Fibroblast of mammary gland (primary cell): Measurements from ENCODE around the gene GNB1.

Experiments
- DNase-seq: peaks from one replicate; pipeline ENCODE4 v3.0.0-alpha.2; 2010; ENCODE audit warnings: low read depth
- H3K4me3 ChIP-seq: 2 replicates; pipeline ENCODE4 v1.5.1; 2011; ENCODE audit warnings: low read depth, mild to moderate bottlenecking, low read length, moderate library complexity; ENCODE audit not compliant: control insufficient read depth
- TF ChIP-seq, protein P1 (sequence below): conservative IDR thresholded peaks from 2 replicates; pipeline ENCODE4 v1.5.1; 2011; ENCODE audit warnings: low read depth, low read length, inconsistent platforms; ENCODE audit not compliant: control insufficient read depth, insufficient read depth

The GNB1 gene

DNA sequence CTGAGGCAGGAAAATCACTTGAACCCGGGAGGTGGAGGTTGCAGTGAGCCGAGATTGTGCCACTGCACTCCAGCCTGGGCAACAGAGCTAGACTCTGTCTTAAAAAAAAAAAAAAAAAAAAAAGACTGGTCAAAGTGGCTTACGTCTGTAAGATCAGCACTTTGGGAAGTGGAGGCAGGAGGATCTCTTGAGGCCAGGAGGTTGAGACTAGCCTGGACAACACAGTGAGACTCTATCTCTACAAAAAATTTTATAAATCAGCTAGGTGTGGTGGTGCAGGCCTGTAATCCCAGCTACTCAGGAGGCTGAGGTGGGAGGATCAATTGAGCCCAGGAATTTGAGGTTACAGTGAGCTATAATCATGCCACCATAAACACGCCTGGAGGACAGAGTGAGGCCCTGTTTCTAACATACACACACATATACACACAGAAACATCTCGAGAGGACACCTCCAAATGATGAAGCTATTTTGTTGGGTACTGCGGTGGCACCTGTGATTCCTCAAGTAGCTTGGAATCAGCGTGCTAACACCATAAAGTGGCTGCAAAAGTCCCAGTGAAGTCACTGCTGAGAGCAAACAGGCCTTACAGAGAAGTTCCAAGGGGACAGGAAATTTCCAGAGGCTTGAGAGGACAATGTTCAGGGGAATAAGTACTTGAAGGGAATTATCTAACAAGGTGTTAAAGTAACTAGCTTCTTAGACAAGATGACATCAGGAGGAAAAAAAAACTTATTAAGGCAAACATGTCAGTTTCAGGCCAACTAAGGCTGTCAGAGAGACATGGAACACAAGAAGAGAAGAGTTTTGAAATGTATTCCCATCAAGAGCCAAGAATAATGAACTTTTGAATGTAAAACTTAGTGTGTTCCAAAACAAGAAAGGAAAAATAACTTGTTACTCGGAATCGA, 114.0 kb downstream of the GNB1 start:
- H3K4me3 ChIP-seq: peak overlapping the region; percentile 77
- no peak for DNase-seq
- TF ChIP-seq, protein P1, sequence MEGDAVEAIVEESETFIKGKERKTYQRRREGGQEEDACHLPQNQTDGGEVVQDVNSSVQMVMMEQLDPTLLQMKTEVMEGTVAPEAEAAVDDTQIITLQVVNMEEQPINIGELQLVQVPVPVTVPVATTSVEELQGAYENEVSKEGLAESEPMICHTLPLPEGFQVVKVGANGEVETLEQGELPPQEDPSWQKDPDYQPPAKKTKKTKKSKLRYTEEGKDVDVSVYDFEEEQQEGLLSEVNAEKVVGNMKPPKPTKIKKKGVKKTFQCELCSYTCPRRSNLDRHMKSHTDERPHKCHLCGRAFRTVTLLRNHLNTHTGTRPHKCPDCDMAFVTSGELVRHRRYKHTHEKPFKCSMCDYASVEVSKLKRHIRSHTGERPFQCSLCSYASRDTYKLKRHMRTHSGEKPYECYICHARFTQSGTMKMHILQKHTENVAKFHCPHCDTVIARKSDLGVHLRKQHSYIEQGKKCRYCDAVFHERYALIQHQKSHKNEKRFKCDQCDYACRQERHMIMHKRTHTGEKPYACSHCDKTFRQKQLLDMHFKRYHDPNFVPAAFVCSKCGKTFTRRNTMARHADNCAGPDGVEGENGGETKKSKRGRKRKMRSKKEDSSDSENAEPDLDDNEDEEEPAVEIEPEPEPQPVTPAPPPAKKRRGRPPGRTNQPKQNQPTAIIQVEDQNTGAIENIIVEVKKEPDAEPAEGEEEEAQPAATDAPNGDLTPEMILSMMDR: no peak

DNA sequence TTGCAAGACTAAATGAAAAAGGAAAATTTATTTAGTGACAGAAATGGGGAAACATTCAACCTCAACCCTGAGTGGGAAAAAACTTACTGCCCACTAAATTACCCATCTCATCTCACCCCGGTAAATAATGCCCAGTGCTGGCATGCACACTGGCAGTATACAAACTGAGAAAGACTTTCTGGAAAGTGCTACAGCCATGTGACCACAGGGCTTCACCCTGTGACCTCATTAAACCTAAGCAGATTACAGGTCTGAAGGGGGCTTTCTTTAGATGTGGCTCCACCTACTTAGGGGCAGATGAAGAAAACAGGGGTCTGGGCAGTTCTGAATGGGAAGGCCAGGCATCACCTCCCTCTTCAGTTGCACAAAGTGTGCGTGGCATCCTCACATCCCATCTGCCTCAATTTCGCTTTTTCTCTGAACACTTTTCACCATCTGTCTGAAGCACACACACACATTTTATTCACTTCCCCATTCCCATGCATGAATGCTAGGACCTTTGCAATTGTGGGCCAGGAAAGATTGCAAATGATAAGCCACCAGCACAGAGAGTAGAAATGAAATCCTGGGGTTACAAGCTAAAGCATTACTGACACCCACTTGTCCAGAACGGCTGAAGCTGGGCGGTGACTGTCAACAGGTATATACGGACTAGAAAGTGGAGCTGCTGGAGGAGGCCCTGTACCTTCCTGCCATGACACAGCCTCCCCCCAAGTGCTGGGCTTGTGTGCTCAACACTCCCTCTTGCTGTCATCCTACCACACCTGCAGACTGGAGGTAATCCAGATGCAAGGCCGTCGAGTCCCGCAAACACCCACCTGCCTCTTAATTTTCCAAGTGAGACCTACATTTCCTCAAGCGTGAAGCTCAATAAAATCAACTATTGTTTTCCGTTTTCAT, 115.3 kb downstream of the GNB1 start:
- no peak for DNase-seq
- no peak overlapping the region for H3K4me3 ChIP-seq
- TF ChIP-seq, protein P1: no peak

DNA sequence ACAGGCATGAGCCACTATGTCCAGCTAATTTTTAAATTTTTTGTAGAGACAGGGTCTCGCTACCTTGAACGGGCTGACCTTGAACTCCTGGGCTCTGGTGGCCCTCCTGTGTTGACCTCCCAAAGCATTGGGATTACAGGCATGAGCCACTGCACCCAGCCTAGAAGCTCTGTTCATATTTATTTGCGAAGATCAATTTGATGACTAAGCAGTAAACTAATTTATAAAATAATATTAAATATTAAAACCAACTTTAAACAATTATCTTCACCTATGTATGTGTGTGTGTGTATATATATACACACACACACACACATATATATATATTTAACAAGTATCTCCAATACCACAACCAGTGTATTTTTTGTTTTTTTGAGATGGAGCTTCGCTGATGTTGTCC, 117.0 kb downstream of the GNB1 start:
- TF ChIP-seq, protein P1: no peak
- no peak overlapping the region for H3K4me3 ChIP-seq
- DNase-seq: no peak

DNA sequence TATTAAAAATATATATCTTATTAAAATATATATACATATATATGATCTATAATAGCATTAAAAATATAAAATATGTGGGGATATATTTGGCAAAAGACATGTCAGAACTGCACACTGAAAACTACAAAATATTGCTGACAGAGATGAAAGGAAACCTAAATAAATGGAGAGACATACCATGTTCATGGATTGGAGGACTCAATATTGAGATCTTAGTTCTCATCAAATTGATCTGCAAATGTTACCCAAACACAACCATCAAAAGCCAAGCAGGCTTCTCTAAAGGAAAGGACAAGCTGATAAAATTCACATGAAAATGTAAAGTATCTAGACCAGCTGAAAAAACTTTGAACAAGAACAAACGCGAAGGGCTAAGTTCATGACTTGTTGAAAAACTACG, 119.8 kb downstream of the GNB1 start:
- TF ChIP-seq, protein P1: no peak
- DNase-seq: no peak

DNA sequence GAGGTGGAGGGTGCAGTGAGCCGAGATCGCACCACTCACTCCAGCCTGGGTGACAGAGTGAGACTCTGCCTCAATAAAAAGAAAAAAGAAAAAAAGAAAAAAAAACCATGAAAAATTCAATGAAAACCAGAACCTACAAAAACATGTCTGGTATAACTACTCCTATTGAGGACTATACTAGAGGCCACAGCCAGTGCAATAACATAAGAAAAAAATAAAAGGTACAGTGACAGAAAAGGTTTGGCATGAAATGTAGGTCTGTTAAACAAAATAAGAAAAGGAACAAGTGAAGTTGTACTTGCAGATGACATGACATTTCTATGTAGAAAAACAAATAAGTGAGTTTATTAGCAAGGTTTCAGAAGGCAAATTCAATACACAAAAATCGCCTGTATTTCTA, 120.8 kb downstream of the GNB1 start:
- TF ChIP-seq, protein P1: no peak
- H3K4me3 ChIP-seq: no peak overlapping the region
- DNase-seq: no peak

More for the DNA sequence above, 119.8 kb downstream of the GNB1 start:
- H3K4me3 ChIP-seq: no peak overlapping the region

DNA sequence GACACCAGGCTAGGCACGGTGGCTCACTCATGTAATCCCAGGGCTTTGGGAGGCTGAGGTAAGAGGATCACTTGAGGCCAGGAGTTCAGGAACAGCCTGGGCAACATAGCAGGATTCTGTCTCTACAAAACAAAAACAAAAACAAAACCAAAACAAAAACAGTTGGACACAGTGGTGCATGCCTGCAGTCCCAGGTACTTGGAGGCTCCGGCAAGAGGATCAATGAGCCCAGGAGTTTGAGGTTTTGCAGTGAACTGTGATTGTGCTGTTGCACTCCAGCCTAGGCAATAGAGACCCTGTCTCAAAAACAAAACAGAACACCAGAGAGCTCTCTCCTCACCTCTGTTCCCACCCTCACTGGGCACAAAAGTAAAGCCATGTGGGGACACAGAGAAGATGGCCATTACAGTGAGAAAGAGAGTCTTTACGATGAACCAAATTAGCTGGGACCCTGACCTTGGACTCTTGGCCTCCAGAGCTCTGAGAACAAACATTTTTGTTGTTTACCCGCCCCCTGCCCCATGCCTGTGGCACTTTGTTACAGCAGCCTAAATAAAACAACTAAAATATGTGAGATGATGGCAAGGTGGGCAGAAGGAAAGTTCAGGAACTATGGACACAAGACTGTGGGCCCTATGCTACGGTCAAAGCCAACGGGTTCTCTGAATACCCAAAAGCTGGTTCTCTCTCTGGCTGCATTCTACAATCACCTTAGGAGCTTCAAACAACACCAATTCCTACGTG, 122.5 kb downstream of the GNB1 start:
- TF ChIP-seq, protein P1: no peak
- DNase-seq: no peak

More for the DNA sequence above, 122.5 kb downstream of the GNB1 start:
- H3K4me3 ChIP-seq: no peak overlapping the region
